ENCODE data around the gene RASIP1.
"Not testable (repeated sequence)": the region's sequence is repeated elsewhere in the genome, so short reads cannot be mapped to it uniquely, and the experiment has no call there.

GRCh38 chr19:48768171-48768753, 27.9 kb upstream of the RASIP1 start:
- TF ChIP-seq SP1 (IDR thresholded peaks at IDR 0.05); L3MBTL2 (conservative IDR thresholded peaks at IDR 0.05); PKNOX1 (IDR thresholded peaks at IDR 0.05): not testable (repeated sequence)

Measured in HEK293T (cell line).